ENCODE results near the gene FBXO46. TPM values are rescaled to one million over a fixed set of nuclear protein-coding genes. Genes with fewer than 3 reads are reported as not detected.

FBXO46 gene
- total RNA-seq, 1 experiment from 2014 or later: 43.9 TPM

DNA sequence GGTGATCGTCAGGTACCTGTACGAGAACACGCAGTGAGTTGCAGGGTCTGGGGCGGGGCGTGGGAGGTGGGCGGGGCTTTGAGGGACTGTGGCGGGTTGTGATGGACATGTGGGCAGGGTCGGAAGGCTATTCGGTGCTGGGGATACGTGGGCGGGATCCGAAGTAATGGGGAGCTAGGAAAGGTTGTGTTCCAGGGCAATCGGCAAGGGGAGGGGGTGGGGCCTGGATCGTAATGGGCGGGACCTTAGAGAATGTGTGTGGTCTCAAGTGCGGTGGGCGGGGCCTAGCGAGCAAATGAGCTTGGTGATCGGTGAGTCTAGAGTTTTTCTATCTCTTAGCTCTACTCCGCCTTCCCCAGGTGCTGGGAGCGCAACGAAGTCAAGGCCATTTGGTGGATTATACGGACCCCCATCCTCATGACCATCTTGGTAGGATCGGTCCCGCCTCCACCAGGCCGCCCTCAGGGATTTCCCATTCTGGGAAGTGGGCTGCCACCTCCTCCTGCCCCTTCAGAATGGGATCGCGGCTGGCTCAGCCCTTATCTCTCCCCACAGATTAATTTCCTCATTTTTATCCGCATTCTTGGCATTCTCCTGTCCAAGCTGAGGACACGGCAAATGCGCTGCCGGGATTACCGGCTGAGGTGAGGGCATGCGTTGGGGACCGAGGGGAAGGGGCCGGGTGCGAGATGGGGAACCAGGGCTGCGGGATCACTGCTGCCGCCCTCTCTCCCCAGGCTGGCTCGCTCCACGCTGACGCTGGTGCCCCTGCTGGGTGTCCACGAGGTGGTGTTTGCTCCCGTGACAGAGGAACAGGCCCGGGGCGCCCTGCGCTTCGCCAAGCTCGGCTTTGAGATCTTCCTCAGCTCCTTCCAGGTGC, 53.1 kb downstream of the FBXO46 start:
- H3K9me3 ChIP-seq (ENCODE audit: control insufficient read depth, low read depth, low read length): no peaks in the 10 kb centered on the region
- Mint-ChIP-seq H3K36me3 (ENCODE audit: insufficient read depth in 1 of 3, low read depth in 3 of 3) (no peaks in the 10 kb centered on the region; a peak in 1 of 7 replicates), H3K4me1 (peaks cover 9 to 23% of the 10 kb centered on the region in 2 experiments), H3K4me3 (peak overlapping the region; percentile 67 to 87), H3K27ac (peak overlapping the region in 1 of 3 experiments; percentile 68; a peak in 1 of 7 replicates), H3K27me3 (ENCODE audit: low read depth) (peaks cover 58% of the 10 kb centered on the region), H3K9me3 (no peaks in the 10 kb centered on the region)
- H3K9ac ChIP-seq (ENCODE audit: extremely low read depth, insufficient read length, low read length): no peak overlapping the region
- no peak overlapping the region for H3K4ac ChIP-seq (ENCODE audit: low read depth, low read length)
- TF ChIP-seq CTCF (conservative IDR thresholded peaks at IDR 0.05): no peak
- no peaks in the 10 kb centered on the region for H3K4me1 ChIP-seq (ENCODE audit: insufficient read depth, low read length)
- H2BK120ac ChIP-seq (ENCODE audit: low read depth, low read length, poor library complexity, severe bottlenecking): no peak overlapping the region
- H4K8ac ChIP-seq (replicated peaks; ENCODE audit: insufficient read length, low read depth, low read length): no peak overlapping the region
- no peak overlapping the region for H3T11ph ChIP-seq (ENCODE audit: low read length)
- H4K91ac ChIP-seq (ENCODE audit: insufficient read length, low read depth, low read length): no peak overlapping the region
- H2BK12ac ChIP-seq (ENCODE audit: insufficient read length, low read depth, low read length): no peak overlapping the region
- H3K27ac ChIP-seq (ENCODE audit: insufficient read length, low read depth, low read length): no peak overlapping the region
- WGBS (ENCODE audit: extremely low coverage, insufficient read length, low lambda C conversion rate): no CpG with 5 or more reads among the region's 49 CpGs
- peak; percentile 100 for DNase-seq
- no peak overlapping the region for H2BK5ac ChIP-seq (ENCODE audit: insufficient read length, low read length)
- peaks cover 11% of the 10 kb centered on the region for H3K23me2 ChIP-seq (ENCODE audit: insufficient read length, low read depth, low read length, poor library complexity, severe bottlenecking)
- H4K5ac ChIP-seq (ENCODE audit: insufficient read length, low read depth, low read length): no peak overlapping the region
- H2AK5ac ChIP-seq (ENCODE audit: insufficient read length, low read length): no peak overlapping the region
- no peak overlapping the region for H2BK20ac ChIP-seq (ENCODE audit: low read depth, low read length, poor library complexity, severe bottlenecking)
- H3K23ac ChIP-seq (ENCODE audit: insufficient read length, low read depth, low read length): no peak overlapping the region
- no peaks in the 10 kb centered on the region for H3K79me1 ChIP-seq (ENCODE audit: insufficient read depth, low read depth, low read length, poor library complexity, severe bottlenecking)
- no peak overlapping the region for H2BK15ac ChIP-seq (ENCODE audit: low read depth, low read length)
- peak overlapping the region; percentile 61 for H3K4me2 ChIP-seq (ENCODE audit: insufficient read depth, insufficient read length, low read length)
- H3K56ac ChIP-seq (ENCODE audit: insufficient read length, low read depth, low read length): no peak overlapping the region
- no peak overlapping the region for H3K14ac ChIP-seq (ENCODE audit: insufficient read depth, low read length)
- H2AFZ ChIP-seq (ENCODE audit: low read length): no peak overlapping the region
- no peak overlapping the region for H3K18ac ChIP-seq (ENCODE audit: insufficient read length, low read depth, low read length)
- H3K79me2 ChIP-seq (ENCODE audit: insufficient read depth, low read length): no peaks in the 10 kb centered on the region
- H4K20me1 ChIP-seq (ENCODE audit: control insufficient read depth, insufficient read depth, insufficient read length): no peaks in the 10 kb centered on the region
- no peaks in the 10 kb centered on the region for H3K27me3 ChIP-seq (ENCODE audit: insufficient read depth, low read length)
